Measurements from ENCODE around the gene CGB1.

- TF ChIP-seq CBX2 (IDR thresholded peaks at IDR 0.05; ENCODE audit: insufficient read depth, low read length, poor library complexity, severe bottlenecking) (no peak), ESRRA (IDR thresholded peaks at IDR 0.05; ENCODE audit: borderline replicate concordance, low read depth) (0 out of 2 replicates have a peak, but pooled peaks have one; percentile 17), CTCF (IDR thresholded peaks at IDR 0.05 in 2 of 3, conservative IDR thresholded peaks at IDR 0.05 in 1 of 3; ENCODE audit: insufficient read depth in 2 of 3, low read depth in 1 of 3, low read length in 3 of 3) (no peak), POLR2AphosphoS5 (IDR thresholded peaks at IDR 0.05; ENCODE audit: control insufficient read depth, insufficient read depth, low read depth, low read length) (no peak), REST (IDR thresholded peaks at IDR 0.05; ENCODE audit: borderline replicate concordance) (no peak), REST (CRISPR knock-in tag; IDR thresholded peaks at IDR 0.05; ENCODE audit: low read depth) (no peak), ZKSCAN8 (CRISPR knock-in tag; IDR thresholded peaks at IDR 0.05) (no peak), ZFP1 (CRISPR knock-in tag; IDR thresholded peaks at IDR 0.05) (no peak), HOXB6 (CRISPR knock-in tag; IDR thresholded peaks at IDR 0.05; ENCODE audit: borderline replicate concordance) (no peak), NFXL1 (CRISPR knock-in tag; IDR thresholded peaks at IDR 0.05) (no peak), BMI1 (IDR thresholded peaks at IDR 0.05; ENCODE audit: low read length) (no peak)
These were observed 44.0 kb downstream of the CGB1 start for GRCh38 chr19:48992581-48993174.

Measured in K562 (cell line).